Kidney capillary endothelial cell (primary cell): ENCODE results near the gene NFKBIA.
"Not testable (repeated sequence)": the region's sequence is repeated elsewhere in the genome, so short reads cannot be mapped to it uniquely, and the experiment has no call there.

Source experiments
- DNase-seq: peaks from one replicate; pipeline ENCODE4 v3.0.0-alpha.2; 2018; ENCODE audit warnings: low spot score

NFKBIA gene, protein sequence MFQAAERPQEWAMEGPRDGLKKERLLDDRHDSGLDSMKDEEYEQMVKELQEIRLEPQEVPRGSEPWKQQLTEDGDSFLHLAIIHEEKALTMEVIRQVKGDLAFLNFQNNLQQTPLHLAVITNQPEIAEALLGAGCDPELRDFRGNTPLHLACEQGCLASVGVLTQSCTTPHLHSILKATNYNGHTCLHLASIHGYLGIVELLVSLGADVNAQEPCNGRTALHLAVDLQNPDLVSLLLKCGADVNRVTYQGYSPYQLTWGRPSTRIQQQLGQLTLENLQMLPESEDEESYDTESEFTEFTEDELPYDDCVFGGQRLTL

GRCh38 chr14:35404449-35405303 is at the start of gene NFKBIA:
Gene NFKBIA (minus strand): TSS chr14:35404749. CDS start chr14:35404644, 105 bp downstream.
- peak; percentile 79 for DNase-seq

DNA sequence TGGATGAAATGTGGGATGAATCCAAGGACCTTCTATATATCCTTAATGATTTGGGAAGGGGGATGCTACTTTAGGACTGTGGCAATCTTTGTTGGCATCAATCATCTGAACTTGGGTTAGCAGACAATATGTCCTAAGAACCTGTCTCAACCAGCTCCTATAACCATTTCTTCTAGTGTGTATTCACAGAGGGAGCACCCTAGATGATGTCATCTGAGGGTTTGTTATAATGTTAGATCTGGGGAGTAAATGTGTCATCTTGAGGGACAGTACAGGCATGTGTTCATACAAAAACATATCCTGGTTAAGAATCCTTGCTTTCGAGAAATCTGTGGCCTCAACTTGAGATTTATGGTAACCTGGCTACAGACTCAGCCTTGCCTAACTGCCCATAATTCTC is 41.9 kb upstream of the NFKBIA start:
- DNase-seq = no peak

DNA sequence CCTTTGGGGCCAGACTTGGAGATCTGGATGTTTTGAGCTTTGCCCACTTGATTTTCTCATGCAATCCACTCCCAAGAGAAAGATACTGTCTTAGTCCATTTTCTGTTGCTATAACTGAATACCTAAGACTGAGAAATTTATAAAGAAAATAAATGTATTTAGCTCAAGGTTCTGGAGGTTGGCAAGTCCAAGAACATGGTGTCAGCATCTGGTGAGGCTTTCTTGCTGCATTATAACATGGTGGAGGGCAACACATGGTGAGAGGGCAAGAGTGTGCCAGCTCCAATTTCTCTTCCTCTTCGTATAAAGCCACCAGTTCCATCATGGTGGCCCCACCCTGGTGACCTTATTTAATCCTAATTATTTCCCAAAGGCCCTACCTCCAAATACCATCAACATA is 39.6 kb upstream of the NFKBIA start:
- DNase-seq = no peak

GRCh38 chr14:35441160-35441559 is 36.6 kb upstream of the NFKBIA start:
- DNase-seq = no peak

GRCh38 chr14:35438910-35439713 is 34.6 kb upstream of the NFKBIA start:
- DNase-seq = no peak

DNA sequence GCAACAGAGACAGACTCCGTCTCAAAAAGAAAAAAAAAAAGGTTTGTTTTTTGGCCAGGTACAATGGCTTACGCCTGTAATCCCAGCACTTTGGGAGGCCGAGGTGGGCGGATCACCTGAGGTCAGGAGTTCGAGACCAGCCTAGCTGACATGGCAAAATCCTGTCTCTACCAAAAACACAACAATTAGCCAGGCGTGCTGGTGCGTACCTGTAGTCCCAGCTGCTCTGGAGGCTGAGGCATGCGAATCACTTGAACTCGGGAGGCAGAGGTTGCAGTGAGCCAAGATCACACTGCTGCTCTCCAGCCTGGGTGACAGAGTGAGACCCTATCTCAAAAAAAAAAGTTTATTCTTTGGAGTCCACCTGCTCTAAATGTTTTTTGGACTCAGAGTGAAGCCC is 33.9 kb upstream of the NFKBIA start:
- DNase-seq = not testable (repeated sequence)

DNA sequence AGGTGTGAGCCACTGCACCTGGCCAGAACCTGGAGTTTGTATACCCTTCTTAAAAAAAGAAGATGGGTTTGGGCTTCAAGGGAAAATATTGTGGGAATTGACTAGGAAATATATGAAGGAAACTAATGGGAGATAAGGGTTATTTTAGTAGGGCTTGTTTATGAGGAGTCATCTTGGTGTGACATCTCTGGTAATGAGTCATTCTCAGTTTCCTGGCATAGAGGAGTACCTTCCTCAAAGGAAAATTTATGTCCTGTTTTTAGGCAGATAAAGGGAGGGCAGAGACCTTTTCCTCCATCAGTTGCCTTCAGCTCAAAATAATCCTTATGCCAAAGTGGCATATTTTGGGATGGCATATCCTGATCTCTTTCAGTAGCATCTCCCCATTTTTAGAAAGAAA is 30.6 kb upstream of the NFKBIA start:
- peak; percentile 25 for DNase-seq

DNA sequence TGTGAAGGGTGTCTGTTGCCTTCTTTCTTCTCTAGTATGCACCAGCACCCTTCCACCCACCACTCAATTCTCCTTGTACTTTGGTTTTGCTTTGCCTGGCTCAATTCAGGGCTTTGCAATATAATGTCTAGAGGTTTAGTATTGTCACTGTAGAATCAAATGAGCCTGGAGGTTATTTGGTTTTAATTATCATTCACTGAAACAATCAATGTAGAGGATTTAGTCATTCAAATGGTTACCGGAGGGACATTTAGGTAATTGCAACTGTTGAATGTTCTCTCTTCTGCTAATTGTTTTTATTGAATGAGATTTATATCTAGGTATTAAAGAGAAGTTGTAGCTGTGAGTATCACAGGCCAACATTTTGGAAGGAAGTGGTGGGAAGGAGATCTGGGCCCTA is 29.3 kb upstream of the NFKBIA start:
- no peak for DNase-seq

DNA sequence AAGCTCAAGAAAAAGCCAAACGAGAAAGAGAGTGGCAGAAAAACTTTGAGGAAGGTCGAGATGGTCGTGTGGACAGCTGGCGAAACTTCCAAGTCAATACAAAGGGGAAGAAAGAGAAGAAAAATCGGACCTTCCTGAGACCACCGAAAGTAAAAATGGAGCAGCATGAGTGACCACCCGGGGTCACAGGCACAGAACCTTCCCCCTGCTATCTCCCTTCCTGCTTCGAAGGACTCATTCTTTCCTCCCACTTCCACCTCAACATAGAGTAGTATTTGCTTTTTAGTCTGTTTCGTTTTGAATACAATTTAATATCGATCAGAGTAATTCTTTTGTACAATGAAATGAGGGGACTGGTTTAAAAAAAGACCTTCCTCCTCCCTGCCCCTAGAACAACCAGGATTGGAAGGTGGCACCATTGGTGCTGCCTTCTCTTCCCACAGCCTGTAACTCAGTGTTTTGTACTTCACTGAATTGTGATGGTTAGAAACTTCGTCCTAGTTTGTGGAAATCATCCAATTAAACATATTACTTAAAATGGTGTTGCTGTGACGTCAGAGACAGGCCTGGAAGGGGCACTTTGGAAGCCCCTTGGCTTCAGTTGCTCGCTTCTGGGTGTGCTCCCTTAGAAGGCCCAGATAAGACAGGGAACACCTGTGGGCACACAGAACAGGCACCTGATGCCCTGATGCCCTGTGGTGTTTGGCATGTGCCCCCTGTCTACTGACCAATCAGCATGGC is 26.1 kb upstream of the NFKBIA start:
- DNase-seq = no peak

- no peak for DNase-seq
Observed at GRCh38 chr14:35429951-35430350, 25.4 kb upstream of the NFKBIA start.

DNA sequence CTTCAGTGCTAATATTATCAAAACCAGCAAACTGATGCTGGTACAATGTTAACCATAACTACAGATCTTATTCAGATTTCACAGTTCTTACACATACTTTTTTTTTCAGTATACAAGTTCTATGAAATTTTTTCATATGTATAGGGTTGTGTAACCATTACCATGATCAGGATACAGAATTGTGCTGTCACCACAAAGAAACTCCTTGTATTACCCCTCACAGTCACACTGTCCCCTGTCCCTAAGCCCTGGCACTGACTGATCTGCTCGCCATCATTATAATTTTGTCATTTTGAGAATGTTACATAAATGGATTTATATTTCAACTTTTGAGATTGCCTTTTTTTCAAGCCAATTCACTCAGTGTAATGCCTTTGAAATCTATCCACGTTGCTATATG is 21.3 kb upstream of the NFKBIA start:
- no peak for DNase-seq

- DNase-seq = no peak
Observed at GRCh38 chr14:35423621-35424020, 19.1 kb upstream of the NFKBIA start.

DNA sequence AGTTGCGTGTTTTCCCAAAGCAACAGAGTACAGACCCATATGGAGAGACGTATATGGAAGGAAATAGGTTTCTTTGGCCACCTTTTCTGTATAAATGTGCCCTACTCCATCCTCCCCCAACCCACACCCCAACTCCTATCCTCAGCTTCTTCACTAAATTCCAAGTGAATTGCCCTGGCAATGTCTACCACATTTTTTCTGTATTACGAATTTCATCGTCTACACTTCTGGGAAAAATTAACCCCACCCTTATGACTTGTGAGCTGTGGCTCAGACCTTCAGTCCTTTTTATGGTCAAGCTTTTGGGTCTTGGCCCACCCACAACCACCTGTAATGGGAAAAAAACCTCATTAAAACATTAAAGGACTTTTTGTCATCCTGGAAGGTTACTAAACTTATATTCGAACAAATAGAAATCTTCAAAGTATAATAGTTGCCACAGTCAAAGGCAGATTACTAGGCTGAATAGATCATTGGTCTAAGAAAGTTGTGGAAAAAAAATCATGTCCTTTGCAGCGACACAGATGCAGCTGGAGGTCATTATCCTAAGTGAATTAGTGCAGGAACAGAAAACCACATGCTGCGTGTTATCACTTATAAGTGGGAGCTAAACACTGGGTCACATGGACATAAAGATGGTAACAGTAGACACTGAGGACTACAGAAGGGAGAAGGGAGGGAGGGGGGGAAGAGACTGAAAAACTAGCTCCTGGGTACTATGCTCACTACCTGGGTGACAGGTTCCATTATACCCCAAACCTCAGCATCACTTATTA is 15.7 kb upstream of the NFKBIA start:
- DNase-seq = no peak

- DNase-seq = no peak
Observed at GRCh38 chr14:35419429-35419841, 14.9 kb upstream of the NFKBIA start.

- no peak for DNase-seq
Observed at GRCh38 chr14:35418093-35418492, 13.5 kb upstream of the NFKBIA start.

GRCh38 chr14:35416108-35416750 is 11.7 kb upstream of the NFKBIA start:
- DNase-seq = no peak

GRCh38 chr14:35414365-35414764 is 9.8 kb upstream of the NFKBIA start:
- peak; percentile 85 for DNase-seq

DNA sequence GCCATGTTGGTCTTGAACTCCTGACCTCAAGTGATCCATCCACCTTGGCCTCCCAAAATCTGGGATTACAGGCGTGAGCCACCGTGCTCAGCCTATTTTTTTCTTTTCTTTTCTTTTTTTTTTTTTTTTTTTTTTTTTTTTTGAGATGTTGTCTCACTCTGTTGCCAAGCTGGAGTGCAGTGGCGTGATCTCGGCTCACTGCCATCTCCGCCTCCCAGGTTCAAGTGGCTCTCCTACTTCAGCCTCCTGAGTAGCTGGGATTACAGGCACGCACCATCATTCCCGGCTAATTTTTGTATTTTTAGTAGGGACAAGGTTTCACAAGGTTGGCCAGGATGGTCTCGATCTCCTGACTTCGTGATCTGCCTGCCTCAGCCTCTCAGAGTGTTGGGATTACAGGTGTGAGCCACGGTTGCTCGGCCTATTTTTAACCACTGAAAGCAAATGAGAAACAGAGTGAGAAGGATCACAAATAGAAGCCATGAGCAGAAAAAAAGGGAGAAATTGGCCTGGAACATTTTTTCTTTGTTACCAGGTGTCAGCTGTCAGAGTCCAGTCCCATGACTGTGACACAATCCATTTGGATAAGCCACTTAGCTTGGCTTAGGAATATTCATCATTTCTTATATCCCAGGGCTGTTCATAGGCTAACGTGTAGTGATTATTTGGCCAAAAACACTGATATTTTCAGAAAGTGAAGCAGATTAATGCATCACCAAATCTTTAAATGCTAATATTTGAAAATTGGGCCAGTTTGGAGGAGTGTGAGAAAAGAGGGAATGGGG is 7.9 kb upstream of the NFKBIA start:
- no peak for DNase-seq

DNA sequence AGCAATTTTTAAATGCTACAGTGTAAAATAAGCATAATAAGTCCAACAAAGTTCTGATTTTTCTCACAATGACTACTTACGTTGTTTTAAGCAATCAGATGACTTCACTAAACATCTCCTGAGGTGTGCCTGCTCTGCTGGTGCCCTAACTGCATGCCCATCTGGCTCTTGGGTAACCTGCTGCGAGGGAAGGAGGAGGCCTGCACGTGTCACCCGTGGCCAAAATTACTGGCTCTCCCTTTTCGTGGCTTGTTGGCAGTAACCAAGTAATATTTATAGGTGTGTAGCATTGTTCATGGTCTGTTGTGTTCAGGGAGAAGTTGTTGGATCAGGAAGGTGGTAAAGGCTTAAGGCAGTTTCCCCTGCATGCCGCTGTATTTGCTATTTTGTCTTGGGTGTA is 6.3 kb upstream of the NFKBIA start:
- DNase-seq = no peak

DNA sequence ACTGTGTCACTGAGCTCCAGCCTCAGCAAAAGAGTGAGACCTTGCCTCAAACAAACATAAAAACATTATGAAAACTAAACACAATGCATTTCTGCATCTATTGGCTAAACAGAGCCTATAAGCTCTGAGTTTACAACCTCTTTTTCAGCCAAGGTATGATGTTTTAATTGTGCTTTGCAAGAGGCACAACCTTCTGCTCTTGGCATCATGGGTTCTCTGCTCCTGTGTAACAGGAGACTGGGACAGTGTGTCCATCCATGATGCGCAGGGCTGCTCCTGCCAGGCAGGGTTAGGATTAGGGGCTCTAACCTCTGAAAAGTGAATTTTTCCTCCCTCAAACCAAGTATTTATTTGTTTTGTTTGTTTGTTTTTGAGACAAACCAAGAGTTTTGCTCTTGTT is 5.0 kb upstream of the NFKBIA start:
- no peak for DNase-seq
